Thoracic aorta (tissue), 2 donors: ENCODE measurements around the gene CSTF1. TPM values are rescaled to one million over a fixed set of nuclear protein-coding genes. Genes with fewer than 3 reads are reported as not detected.

Experiments
- ATAC-seq: fragments of 150-250 bp; one replicate; pipeline ENCODE4 v1.8.0; 2017; ENCODE audit warnings: low read depth; ENCODE audit not compliant: insufficient number of reproducible peaks, low FRiP score
- DNase-seq: peaks from one replicate; pipeline ENCODE4 v3.0.0-alpha.2; 2020; ENCODE audit warnings: low spot score
- H3K27ac ChIP-seq, 2 donors: fragments of 200-600 bp; sonication (generic); 1 replicate in 1 of 2; 2 replicates in 1 of 2; pipeline ENCODE4 v1.5.1; 2016; ENCODE audit warnings: mild to moderate bottlenecking in 2 of 2, moderate library complexity in 2 of 2
- H3K27me3 ChIP-seq: fragments of 200-600 bp; sonication (generic); replicated peaks from 2 replicates; pipeline ENCODE4 v1.6.0; 2016; ENCODE audit warnings: mild to moderate bottlenecking; ENCODE audit not compliant: insufficient read depth
- H3K36me3 ChIP-seq: fragments of 200-600 bp; sonication (generic); one replicate; pipeline ENCODE4 v1.5.1; 2016
- H3K4me1 ChIP-seq, 2 donors: fragments of 200-600 bp; sonication (generic); 1 replicate in 1 of 2; 2 replicates in 1 of 2; pipeline versions ENCODE4 v1.5.1 to v1.6.0; 2016; ENCODE audit warnings: low read depth in 2 of 2, mild to moderate bottlenecking in 1 of 2; ENCODE audit not compliant: control insufficient read depth in 1 of 2
- H3K4me3 ChIP-seq: fragments of 200-600 bp; sonication (generic); 2 replicates; pipeline ENCODE4 v1.5.1; 2016; ENCODE audit warnings: mild to moderate bottlenecking
- H3K9me3 ChIP-seq: fragments of 200-600 bp; sonication (generic); 2 replicates; pipeline ENCODE4 v1.5.1; 2016
- CTCF ChIP-seq: fragments of 200-600 bp; sonication (generic); IDR thresholded peaks from one replicate; pipeline ENCODE4 v1.5.1; 2019; ENCODE audit warnings: antibody characterized with exemption
- total RNA-seq, 2 donors: library from RNA; depleted of rRNA; stranded (reverse); fragments of >200 nt; gene quantifications; one replicate each; pipeline versions ENCODE4 v1.1.0 to v1.2.3, GENCODE V29; 2016

Gene CSTF1
- total RNA-seq, 2 donors from 2014 or later, result 4.6 to 22.5 TPM

GRCh38 chr20:56420028-56420427, 27.6 kb downstream of the CSTF1 start:
- ATAC-seq, result no peak
- Histone ChIP-seq H3K9me3 (no peaks in the 10 kb centered on the region), H3K36me3 (no peaks in the 10 kb centered on the region), H3K27ac (peak overlapping the region in 1 of 2 donors; percentile 7), H3K27me3 (no peaks in the 10 kb centered on the region), H3K4me3 (no peak overlapping the region), H3K4me1 (no peaks in the 10 kb centered on the region)
- no peak for DNase-seq
- TF ChIP-seq CTCF, result no peak

GRCh38 chr20:56420940-56421688, 28.7 kb downstream of the CSTF1 start:
- H3K4me1 ChIP-seq, result no peaks in the 10 kb centered on the region
- TF ChIP-seq CTCF, result no peak
- no peak overlapping the region for H3K4me3 ChIP-seq
- ATAC-seq (no peak), DNase-seq (no peak)
- H3K27me3 ChIP-seq, result no peaks in the 10 kb centered on the region
- no peaks in the 10 kb centered on the region for H3K36me3 ChIP-seq
- no peaks in the 10 kb centered on the region for H3K9me3 ChIP-seq
- H3K27ac ChIP-seq, result no peak overlapping the region

- Histone ChIP-seq H3K36me3 (no peaks in the 10 kb centered on the region), H3K4me1 (no peaks in the 10 kb centered on the region), H3K27me3 (no peaks in the 10 kb centered on the region), H3K27ac (no peak overlapping the region), H3K4me3 (no peak overlapping the region), H3K9me3 (no peaks in the 10 kb centered on the region)
- DNase-seq (no peak), ATAC-seq (no peak)
- no peak for TF ChIP-seq CTCF
These were observed 29.8 kb downstream of the CSTF1 start for GRCh38 chr20:56422076-56422823.

- DNase-seq, result no peak
- no peak for ATAC-seq
- H3K4me1 ChIP-seq, result no peaks in the 10 kb centered on the region
- TF ChIP-seq CTCF, result no peak
- no peak overlapping the region for H3K27ac ChIP-seq
- H3K36me3 ChIP-seq, result no peaks in the 10 kb centered on the region
- no peaks in the 10 kb centered on the region for H3K27me3 ChIP-seq
- H3K9me3 ChIP-seq, result no peaks in the 10 kb centered on the region
- no peak overlapping the region for H3K4me3 ChIP-seq
These were observed 30.4 kb downstream of the CSTF1 start for GRCh38 chr20:56422824-56423189.

GRCh38 chr20:56423211-56423610, 30.8 kb downstream of the CSTF1 start:
- no peak for TF ChIP-seq CTCF
- DNase-seq (no peak), ATAC-seq (no peak)

More at GRCh38 chr20:56423211-56423610, 30.8 kb downstream of the CSTF1 start:
- Histone ChIP-seq H3K4me1 (no peaks in the 10 kb centered on the region), H3K36me3 (no peaks in the 10 kb centered on the region), H3K9me3 (no peaks in the 10 kb centered on the region), H3K4me3 (no peak overlapping the region), H3K27ac (no peak overlapping the region), H3K27me3 (no peaks in the 10 kb centered on the region)
